NCI-H1436 (cell line): ENCODE data around the gene LSAMP.
A peak's percentile ranks its signal among the peaks of the same experiment; 100 is the strongest.
"Not testable (repeated sequence)": the region's sequence is repeated elsewhere in the genome, so short reads cannot be mapped to it uniquely, and the experiment has no call there.

Experiments used
- DNase-seq: peaks from one replicate; lab custom pipeline; 2025; lab: John Stamatoyannopoulos, UW

LSAMP gene

DNA sequence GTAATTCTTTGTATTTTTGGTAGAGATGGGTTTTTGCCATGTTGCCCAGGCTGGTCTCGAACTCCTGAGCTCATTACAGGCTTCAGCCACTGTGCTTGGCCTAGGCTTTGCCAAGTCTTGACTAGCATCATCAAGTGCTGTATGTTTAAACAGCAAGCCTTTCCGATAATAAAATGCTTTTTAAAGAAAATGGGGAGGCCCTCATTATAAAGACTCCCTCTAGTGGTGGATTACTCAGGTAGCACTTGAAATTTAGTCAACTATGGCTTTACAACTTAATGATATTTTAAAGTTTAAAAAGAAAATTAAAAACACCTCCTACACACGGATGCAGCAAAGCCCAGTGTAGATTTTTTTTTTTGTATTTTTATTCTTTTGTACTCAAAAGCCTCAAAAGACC, 608.3 kb downstream of the LSAMP start:
- DNase-seq: peak; percentile 18

DNA sequence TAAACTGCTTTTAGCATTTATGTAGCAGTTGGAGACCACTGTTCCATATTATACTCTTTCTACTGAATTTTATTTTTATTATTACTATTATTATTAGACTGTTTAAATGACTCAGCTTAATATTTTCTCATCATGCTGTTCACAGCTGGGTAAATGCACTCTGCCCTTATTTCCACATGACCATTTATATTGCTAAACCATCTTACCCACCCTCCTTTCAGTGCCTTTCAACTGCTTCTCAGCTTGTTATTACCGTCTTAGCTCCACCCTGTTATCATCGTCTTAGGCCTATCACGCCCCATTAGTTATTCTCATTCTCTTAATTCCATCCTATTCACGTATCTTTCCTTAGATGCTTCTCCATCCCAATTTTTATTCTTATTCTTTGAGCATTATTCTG, 609.3 kb downstream of the LSAMP start:
- no peak for DNase-seq

DNA sequence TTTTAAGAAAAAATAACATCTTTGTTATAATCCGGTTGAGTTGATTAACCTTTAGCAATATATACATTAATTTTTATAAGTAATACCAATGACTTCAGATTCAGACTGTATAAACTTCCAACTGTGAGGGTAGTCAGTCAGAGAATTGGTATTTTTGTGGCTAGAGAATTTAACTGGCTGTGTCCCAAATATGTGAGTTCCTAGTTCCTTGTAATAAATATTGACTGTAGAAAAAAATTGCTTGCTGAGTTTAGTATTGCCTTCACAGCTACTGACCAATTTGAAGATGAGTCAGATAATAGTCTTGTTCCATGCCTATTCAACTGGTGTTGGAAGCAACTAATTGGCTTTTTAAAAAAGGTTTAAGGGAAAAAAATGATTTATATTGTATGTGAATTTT, 611.2 kb downstream of the LSAMP start:
- DNase-seq: no peak

DNA sequence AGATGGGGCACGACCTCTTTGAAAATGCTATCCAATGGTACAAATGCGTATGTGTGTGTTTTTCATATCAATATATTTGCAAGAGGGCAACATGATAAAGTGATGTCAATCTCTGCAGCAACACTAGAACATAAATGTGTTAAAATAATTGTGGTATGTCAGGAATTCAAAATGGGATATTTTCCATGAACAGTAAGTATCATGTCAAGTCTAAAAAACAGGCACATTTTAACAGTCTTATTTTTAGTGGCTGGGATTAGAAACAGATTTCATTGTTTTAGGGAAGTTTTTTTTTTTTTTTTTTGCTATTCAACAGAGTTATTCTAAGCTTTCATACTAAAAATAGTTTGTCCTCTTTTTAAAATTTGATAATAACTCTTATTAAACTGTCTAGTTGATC, 612.2 kb downstream of the LSAMP start:
- DNase-seq: no peak

DNA sequence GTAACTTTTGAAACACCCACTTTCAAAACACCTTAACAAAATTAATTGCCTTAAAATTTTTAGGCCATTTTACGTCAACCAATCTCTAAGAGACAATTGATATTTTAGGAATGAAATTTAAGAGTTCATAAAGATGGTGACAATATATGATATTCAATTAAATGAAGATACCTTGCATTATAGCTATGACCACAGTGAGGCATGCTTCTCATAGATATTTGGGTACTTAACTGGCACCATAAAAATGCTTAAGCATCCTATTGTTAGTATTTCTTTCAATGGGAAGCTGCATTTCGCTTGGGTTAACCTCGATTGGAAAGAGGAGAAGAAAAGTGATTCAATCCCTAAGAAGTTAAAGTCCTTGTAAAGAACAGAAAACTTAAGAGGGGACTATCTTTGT, 613.0 kb downstream of the LSAMP start:
- no peak for DNase-seq

DNA sequence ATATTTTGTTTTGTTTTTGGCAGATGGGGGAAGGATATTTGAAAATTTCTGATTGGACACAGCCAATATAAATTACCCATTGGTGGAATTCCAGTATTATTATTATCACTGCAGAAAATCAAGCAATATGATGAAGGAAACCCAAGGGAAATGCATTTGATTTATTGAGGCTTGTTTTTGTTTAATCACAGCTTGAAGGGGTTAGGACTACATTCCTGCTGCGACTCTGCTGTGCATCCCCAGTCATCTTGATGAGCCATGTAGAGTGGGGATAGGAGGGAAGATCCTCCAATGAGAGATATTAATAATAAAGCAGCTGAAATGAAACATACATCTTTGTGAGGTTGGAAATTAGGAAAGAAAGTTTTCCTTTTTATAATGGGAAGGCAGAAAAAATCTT, 613.4 kb downstream of the LSAMP start:
- DNase-seq: no peak

DNA sequence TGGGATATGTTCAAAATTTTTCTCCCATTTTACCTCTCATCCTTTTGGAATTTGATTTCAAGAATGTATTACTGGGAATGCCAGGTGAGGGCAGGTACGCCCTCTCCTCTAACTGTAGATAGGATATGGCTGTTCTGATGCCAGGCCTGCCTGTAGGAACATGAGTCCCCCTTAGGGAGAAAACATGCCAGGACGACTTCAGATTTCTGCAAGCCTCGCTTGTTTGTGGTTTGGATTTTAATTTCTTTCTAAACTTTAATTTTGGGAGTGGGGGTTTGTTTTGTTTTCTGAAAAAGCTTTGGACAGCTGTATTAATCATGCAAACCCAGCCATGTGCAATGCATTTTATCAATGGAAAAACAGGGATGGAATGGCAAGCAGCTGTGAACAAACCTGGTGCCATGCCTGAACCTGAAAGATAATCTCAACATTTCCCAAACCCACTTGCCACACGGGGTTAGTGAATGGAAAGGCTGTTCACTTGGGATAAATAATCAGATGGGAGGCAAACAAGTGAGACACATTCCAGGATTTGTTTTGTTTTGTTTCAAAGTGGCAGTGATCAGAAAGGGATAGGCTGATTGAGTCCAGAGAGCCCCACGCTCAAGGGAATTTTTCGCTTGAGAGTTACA, 614.4 kb downstream of the LSAMP start:
- no peak for DNase-seq

DNA sequence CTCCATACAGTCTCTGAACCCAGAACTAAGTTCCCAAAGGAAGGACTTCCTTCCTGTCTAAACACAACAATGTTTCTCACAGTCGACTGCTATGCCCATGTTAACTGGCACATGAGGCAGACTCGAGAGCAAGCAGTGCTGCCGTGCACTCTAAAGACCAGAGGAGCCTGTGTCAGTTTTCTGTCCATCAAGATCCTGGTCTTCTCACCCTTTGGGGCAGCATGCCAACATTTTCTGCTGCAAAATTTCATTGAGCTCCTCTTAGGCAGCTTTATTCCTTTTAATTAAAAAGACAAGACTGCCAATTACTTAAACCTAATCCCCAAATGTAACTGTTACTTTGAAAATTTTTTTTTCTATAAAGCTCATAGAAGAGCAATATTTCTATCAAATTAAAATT, 616.9 kb downstream of the LSAMP start:
- DNase-seq: no peak

DNA sequence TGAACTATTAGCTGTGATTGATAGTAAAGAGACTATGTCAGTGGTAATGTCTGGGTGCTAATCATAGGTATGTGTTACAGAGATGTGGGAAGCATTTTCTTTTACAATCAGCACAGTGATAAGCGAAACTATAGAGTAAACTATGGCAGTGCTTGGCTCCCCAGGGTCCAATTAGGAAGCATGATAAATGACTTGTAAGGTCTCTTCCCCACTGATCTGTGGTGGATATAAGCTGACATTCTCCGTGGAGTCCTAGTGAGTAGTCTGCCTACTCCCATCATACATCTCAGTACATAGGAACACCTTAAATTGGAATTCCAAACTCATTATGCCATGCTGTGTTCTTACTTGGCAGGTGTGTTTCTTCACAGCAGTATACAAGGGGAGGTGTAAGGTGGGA, 617.8 kb downstream of the LSAMP start:
- no peak for DNase-seq

DNA sequence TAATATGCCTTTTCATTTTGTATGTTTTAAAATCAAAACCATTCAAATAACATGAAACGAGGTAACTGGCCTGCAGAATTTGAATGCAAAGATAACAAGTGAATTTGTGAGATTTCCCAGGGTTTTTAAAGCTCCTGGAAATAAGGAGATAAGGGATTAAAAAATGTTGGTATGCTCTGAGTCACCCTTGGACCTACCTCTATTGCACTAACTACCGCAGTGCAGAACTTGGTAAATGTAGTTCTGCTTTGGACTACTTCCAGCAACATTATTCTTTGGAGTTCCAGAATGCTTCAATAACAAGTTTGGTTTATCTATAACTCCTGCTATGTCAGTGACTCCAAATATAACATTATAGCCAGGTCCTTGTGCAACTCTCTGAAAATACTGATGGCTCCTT, 620.2 kb downstream of the LSAMP start:
- DNase-seq: no peak

DNA sequence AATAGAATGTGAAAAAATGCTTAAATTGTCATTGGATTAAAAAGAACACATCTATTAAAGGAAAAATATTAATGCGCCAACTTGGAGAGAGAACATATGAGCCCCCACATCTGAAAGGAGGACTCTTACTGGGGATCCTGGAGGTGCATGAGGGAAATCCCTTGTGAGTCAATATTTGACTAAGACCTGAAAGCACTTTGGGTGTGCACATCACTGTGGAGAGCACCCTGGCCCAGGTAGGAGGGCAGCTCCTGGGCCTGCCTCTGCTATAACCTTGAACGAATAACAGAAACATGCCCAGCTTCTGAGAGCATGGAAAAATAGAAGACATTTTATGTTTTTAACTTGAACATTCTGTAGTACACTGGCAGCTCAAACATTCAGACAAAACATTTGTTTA, 622.2 kb downstream of the LSAMP start:
- DNase-seq: no peak

DNA sequence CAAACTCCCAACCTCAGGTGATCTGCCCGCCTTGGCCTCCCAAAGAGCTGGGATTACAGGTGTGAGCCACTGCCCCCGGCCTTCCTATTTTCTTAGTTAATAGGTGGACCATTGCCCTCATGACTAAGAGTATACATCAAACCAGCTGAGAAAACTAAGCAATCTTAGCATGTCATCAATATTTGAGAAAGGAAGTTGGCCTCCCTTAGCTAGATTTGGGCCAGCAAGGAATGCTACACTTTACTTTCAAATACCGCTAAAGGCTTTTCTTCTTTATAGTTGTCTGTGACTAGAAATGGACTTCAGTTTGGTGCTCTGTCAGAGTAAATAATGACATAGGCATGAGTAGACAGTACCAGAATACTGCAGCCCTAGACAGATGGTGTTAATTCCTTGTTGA, 622.7 kb downstream of the LSAMP start:
- DNase-seq: no peak

DNA sequence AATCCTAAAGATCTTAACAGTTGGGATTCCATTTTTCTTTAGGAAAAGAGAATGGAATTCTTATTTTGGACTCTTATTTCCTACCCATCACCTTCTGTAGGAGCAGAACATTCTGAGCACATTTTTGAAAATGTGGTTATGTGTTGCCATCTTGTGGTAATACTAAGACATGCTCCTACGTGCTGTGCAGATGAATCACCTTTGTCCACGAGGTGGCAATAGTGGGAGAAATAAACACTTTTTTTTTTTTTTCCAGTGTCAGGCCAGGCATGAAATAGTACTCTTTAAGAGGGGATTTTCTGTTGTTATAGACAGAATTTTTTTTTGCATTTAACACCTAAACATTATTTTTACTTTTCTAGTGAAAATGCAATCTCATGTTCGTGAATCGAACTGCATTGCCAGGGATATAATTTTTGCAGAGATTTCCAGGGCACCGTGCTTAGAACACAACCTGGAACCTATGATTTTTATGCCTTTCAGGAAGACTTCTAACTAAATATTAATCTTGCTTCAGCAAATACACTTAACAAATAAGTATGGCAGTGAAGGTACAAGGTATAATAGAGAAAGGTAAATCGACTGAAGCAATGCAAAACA, 625.4 kb downstream of the LSAMP start:
- DNase-seq: peak; percentile 89

DNA sequence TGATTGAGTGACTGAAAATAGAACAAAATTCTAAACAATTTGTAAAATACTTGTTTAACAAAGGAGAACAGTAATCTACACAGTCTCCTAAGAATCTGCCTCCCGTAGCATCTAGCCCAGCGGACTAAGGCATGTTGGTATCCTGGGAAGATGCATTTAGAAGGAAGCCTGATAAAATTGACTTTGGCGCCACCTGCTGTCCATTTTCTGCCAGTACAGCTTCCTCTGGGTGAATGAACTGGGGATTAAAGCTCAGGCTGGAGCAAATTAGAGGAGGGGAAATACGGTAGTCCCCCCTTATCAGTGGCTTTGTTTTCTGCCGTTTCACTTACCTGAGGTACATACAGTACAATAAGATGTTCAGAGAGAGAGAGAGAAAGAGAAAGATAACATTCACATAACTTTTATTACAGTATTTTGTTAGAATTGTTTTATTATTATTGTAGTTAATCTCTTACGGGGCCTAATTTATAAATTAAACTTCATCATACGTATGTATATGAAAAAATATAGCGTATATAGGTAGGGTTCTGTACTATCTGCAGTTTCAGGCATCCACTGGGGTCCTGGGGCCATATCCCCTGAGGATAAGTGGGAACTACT, 630.4 kb downstream of the LSAMP start:
- DNase-seq: peak; percentile 62

DNA sequence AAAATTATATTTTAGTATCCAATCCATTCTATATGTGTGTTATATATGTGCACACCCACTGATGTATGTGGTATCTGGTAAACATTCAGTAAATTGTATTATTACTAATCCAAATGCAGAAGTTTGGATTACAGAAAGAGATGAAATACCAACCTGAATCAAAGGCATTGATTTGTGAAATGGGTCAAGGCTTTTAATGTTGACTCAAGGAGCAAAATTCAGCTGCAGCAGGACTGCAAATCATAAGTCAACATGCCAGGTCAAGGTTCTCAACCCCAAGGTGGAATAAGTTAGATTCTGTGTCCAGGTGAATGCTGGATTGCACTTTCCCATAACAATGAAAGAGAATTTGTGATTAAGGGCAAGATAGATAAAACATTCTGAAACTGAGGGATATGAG, 631.3 kb downstream of the LSAMP start:
- no peak for DNase-seq

DNA sequence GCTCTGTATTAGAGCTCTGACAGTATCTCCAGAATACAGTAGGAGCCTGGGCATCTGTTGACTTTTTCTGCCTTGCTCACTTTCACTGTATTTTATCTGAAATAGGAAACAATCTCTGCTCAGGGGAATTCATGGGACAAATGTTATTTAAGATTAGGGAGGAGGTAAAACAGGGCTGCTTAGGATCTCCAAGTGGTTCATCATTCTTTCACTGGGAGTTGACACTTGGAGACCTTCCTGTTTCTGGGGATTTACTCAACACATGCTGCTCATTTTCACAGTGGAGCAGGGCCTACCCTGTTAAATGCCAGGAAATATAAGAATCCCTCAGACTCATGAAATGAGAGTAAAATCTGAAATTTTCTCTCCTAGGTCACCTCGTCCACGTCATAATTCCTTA, 636.5 kb downstream of the LSAMP start:
- DNase-seq: no peak

DNA sequence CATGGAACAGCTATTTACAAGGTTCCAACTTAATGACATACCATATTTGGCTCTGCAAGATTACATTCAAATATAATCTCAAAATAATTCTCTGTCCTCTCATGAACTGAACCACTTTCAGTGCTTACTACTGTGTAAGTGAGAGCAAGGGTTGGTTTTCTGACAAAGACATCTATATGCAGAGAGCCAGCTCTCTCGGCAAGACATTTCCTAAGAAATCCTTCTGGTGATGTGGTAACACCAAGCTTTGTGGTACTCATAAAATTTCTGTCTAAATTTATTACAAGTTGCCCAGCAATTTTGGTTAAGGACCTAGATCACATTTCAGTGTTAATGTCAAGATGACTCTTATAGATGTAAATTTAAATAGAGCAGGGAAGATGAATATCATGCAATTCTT, 637.0 kb downstream of the LSAMP start:
- no peak for DNase-seq

DNA sequence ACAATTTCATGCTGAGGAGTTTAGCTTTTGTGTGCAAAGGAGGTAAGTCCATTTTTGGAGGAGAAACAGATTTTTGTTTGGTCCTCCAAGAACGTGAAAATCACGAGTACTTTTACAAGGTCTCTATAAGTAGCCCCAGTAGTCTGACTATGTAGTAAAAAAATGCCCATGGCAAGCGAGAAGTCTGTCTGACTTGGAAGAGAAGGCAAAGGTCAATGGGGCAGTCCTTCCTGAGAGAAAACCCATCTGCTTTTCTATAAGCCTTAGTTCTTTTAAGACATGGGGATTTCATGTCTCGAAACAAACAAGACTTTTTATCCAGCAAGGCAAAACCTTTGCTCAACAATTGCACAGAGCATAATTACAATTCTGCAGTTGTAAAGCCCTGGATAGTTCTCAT, 638.8 kb downstream of the LSAMP start:
- no peak for DNase-seq

DNA sequence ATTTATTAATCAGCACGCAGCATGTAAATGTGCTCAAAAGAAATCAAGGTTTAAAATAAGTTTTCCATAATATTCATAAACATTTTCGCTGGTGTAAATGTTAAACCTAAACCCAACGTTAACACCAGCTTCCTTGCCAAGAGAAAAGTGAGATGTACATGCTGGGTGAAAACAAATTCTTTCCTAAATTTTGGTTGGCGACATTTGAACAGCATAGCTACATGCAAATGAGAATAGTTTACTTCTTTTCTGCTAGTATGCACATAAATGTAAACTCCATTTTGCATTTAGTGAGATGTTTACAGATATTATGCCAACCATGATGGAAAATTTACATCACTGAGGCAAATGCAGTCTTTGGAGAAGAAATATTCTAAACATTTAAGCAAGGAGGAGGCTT, 639.8 kb downstream of the LSAMP start:
- no peak for DNase-seq

DNA sequence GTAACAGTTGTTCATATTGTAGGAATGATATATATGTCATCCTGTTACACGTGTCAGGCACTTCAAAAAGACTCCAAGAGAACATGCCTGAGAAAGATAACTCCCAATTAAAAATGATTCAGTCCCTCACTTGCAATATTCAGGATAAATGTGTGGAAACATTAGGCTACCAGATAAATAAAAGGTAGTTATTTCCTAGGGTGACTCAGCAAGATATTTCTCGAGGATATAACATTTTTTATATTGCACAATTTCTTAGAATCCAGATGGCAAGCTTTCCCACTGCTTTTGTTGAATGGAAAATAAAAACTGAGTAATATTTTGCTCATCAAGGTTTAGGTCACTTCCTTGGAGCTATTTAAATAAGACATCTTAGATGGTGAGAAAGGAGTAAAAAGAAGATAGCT, 640.6 kb downstream of the LSAMP start:
- DNase-seq: no peak

DNA sequence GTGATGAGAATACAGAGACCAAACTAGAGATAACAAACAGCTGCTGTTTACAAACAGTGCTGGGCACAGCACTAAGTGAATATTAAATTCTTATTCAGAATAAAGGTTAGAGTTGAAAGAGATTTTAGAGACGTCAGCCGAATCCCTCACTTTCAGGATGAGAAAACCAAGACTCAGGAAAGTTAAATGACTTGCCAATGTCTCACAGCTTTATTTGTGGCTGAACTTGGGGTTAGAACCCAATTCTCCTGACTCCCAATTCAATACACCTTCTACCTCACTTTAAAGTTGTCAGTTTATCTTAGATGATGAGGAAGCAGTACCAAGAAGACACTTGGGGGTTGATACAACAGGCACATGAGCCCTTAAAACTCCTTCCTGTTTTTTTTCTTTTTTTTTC, 641.1 kb downstream of the LSAMP start:
- no peak for DNase-seq

DNA sequence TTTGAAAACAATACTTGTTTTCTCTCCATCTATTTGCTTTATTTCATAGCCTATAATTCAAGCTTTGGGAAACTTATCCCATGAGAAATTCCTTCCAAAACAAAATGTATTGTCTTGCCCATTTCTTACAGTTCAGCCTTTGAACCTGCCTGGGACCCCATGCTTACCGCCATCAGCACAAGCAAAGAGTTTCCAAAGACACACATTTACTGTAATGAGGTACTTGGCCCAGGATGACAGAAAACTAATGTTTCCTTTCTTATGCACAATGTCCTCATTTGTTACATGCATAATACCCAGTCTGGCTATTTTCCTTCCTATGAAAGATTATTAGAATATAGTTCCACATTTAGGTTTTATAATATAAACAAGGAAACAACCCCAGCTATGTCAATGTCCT, 641.6 kb downstream of the LSAMP start:
- DNase-seq: no peak

DNA sequence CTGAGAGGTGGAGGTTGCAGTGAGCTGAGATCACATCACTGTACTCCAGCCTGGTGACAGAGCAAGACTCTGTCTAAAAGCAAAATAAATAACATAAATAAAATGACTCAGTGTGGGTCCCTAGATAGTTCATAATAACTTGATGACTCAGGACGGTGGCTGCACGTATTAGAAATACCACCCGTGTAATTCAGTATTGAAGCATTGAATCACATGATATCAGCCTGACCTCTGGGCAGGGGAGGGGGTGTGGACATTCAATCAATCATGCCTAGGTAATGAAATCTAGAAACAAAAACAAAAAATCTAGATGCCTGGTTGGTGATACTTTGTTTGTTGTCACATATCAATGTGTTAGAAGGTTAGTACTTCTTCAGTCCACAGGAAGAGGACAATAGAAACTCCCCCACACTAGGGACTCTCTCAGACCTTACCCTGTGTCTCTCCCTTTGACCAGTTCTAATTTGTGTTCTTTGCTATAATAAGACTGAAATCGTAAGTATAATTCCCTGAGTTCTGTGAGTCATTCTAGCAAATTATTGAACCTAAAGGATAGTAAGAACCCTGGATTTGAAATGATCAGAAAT, 644.7 kb downstream of the LSAMP start:
- DNase-seq: no peak

DNA sequence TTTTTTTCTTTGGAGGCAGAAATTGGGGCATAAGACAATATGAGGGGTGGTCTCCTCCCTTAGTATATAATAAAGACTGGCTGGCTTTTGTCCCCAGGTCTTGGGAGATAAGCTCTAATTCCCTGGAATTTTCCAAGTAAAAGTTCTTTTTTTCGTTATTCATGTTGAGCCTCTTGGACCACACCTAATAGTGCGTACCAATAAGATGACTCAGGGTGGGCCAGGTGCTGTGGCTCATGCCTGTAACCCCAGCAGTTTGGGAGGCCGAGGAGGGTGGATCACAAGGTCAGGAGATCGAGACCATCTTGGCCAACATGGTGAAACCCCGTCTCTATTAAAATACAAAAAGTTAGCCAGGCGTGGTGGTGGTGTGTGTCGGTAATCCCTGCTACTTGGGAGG, 645.2 kb downstream of the LSAMP start:
- not testable (repeated sequence) for DNase-seq
